ENCODE results near the gene GNAO1.

- TF ChIP-seq ZFP30 (CRISPR knock-in tag; IDR thresholded peaks at IDR 0.05): no peak
- TF ChIP-seq ESRRG (CRISPR knock-in tag; IDR thresholded peaks at IDR 0.05): no peak
- no peak for TF ChIP-seq CREB5 (CRISPR knock-in tag; IDR thresholded peaks at IDR 0.05; ENCODE audit: low read depth)
- no peak for TF ChIP-seq ZNF70 (CRISPR knock-in tag; IDR thresholded peaks at IDR 0.05)
- no peak for TF ChIP-seq PATZ1 (CRISPR knock-in tag; IDR thresholded peaks at IDR 0.05; ENCODE audit: borderline replicate concordance)
- TF ChIP-seq ARNTL (CRISPR knock-in tag; IDR thresholded peaks at IDR 0.05; ENCODE audit: borderline replicate concordance, low read depth): no peak
- no peak for TF ChIP-seq BACH2 (CRISPR knock-in tag; IDR thresholded peaks at IDR 0.05; ENCODE audit: borderline replicate concordance)
- no peak for TF ChIP-seq CSDC2 (CRISPR knock-in tag; IDR thresholded peaks at IDR 0.05)
Measured at GRCh38 chr16:56340416-56340815, 149.1 kb downstream of the GNAO1 start.
